ENCODE results near the gene DCST1. TPM values are rescaled to one million over a fixed set of nuclear protein-coding genes. Genes with fewer than 3 reads are reported as not detected.
A peak's percentile ranks its signal among the peaks of the same experiment; 100 is the strongest.

Gene DCST1
- total RNA-seq, 1 experiment from 2014 or later = not detected

GRCh38 chr1:155061381-155062150 is 27.9 kb downstream of the DCST1 start:
- TF ChIP-seq, protein P1, sequence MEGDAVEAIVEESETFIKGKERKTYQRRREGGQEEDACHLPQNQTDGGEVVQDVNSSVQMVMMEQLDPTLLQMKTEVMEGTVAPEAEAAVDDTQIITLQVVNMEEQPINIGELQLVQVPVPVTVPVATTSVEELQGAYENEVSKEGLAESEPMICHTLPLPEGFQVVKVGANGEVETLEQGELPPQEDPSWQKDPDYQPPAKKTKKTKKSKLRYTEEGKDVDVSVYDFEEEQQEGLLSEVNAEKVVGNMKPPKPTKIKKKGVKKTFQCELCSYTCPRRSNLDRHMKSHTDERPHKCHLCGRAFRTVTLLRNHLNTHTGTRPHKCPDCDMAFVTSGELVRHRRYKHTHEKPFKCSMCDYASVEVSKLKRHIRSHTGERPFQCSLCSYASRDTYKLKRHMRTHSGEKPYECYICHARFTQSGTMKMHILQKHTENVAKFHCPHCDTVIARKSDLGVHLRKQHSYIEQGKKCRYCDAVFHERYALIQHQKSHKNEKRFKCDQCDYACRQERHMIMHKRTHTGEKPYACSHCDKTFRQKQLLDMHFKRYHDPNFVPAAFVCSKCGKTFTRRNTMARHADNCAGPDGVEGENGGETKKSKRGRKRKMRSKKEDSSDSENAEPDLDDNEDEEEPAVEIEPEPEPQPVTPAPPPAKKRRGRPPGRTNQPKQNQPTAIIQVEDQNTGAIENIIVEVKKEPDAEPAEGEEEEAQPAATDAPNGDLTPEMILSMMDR (conservative IDR thresholded peaks at IDR 0.05; ENCODE audit: low read depth, low read length) = peak; percentile 99
- no peak for TF ChIP-seq EZH2 (IDR thresholded peaks at IDR 0.05; ENCODE audit: low read length, unreplicated experiment)
- Histone ChIP-seq H3K4me1 (ENCODE audit: insufficient read depth, low read length) (peaks cover 21% of the 10 kb centered on the region), H4K20me1 (ENCODE audit: low read length) (no peaks in the 10 kb centered on the region), H2AFZ (ENCODE audit: low read length) (no peak overlapping the region), H3K4me2 (ENCODE audit: low read length) (no peak overlapping the region), H3K9ac (ENCODE audit: low read length) (no peak overlapping the region), H3K36me3 (ENCODE audit: low read depth, low read length) (peaks cover 34% of the 10 kb centered on the region), H3F3A (ENCODE audit: low read length, unreplicated experiment) (no peaks in the 10 kb centered on the region), H3K4me3 (ENCODE audit: low read length) (no peak overlapping the region), H3K27ac (ENCODE audit: low read length) (no peak overlapping the region), H3K9me3 (ENCODE audit: low read length) (no peaks in the 10 kb centered on the region), H3K9me2 (replicated peaks; ENCODE audit: low read length) (no peaks in the 10 kb centered on the region), H3K27me3 (ENCODE audit: low read length) (no peaks in the 10 kb centered on the region), H3K79me2 (ENCODE audit: low read length) (peaks cover 14% of the 10 kb centered on the region)
- peak; percentile 97 for DNase-seq
- BruUV-seq (replicated peaks) = no TSS peak
- ChIA-PET POLR2A (ENCODE audit: unreplicated experiment) (no interaction called here), CTCF (interaction anchor here (0.6 to 1.7 kb wide), 7 partner anchors 9 to 24 kb away, joined by 3 to 9 read pairs (median 4); partner anchors contain the start of gene EFNA3)
- ATAC-seq = peak; percentile 47
- intact Hi-C loops (cut with micrococcal nuclease) = loop anchor here (2.0 to 5.0 kb wide), 2 partner anchors 17 to 89 kb away; partner anchors contain the start of genes CKS1B and SHC1

DNA sequence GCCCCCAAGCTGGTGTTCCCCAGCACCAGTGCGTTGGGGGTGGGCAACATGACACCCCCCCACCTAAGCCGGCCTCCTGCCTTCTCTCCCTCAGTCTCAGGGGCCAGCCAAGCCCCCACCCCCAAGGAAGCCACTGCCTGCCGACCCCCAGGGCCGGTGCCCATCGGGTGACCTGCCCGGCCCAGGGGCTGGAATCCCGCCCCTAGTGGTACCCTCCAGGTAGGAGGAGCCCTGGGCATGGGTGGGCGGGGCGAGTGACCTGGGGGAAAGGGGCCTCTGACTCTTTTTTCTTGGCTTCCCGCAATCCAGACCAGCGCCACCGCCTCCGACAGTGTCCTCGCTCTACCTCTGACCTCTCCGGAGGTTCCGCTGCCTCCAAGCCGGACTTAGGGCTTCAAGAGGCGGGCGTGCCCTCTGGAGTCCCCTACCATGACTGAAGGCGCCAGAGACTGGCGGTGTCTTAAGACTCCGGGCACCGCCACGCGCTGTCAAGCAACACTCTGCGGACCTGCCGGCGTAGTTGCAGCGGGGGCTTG is 28.6 kb downstream of the DCST1 start:
- Histone ChIP-seq H4K20me1 (ENCODE audit: low read length) (no peaks in the 10 kb centered on the region), H3K27ac (ENCODE audit: low read length) (no peak overlapping the region), H3K4me1 (ENCODE audit: insufficient read depth, low read length) (peaks cover 21% of the 10 kb centered on the region), H3K27me3 (ENCODE audit: low read length) (no peaks in the 10 kb centered on the region), H3K36me3 (ENCODE audit: low read depth, low read length) (peaks cover 27% of the 10 kb centered on the region), H3K4me2 (ENCODE audit: low read length) (0 out of 2 replicates have a peak overlapping the region, but pooled peaks have one; percentile 82), H3F3A (ENCODE audit: low read length, unreplicated experiment) (no peaks in the 10 kb centered on the region), H3K9ac (ENCODE audit: low read length) (no peak overlapping the region), H2AFZ (ENCODE audit: low read length) (no peak overlapping the region), H3K4me3 (ENCODE audit: low read length) (no peak overlapping the region), H3K9me2 (replicated peaks; ENCODE audit: low read length) (no peaks in the 10 kb centered on the region), H3K79me2 (ENCODE audit: low read length) (peaks cover 14% of the 10 kb centered on the region), H3K9me3 (ENCODE audit: low read length) (no peaks in the 10 kb centered on the region)
- ATAC-seq (no peak), DNase-seq (no peak)
- ChIA-PET CTCF (interaction anchor here (0.6 to 2.3 kb wide), 7 partner anchors 9 to 24 kb away, joined by 3 to 14 read pairs (median 5); partner anchors contain the start of gene EFNA3), POLR2A (ENCODE audit: unreplicated experiment) (no interaction called here)
- no TSS peak for BruUV-seq (replicated peaks)
- intact Hi-C loops (cut with micrococcal nuclease) = loop anchor here (5.0 kb wide), 1 partner anchor 90 kb away; the partner anchor contains the start of genes CKS1B and SHC1
- TF ChIP-seq, protein P1 (conservative IDR thresholded peaks at IDR 0.05; ENCODE audit: low read depth, low read length) = no peak
- no peak for TF ChIP-seq EZH2phosphoT487 (IDR thresholded peaks at IDR 0.05; ENCODE audit: borderline replicate concordance, low read length)
- no peak for TF ChIP-seq EZH2 (IDR thresholded peaks at IDR 0.05; ENCODE audit: low read length, unreplicated experiment)
